OCI-LY1 (cell line): ENCODE results near the gene DLGAP4.

Experiments
- H2AFZ ChIP-seq: fragments of 200-600 bp; sonication (generic), shearing (Covaris generic); 2 replicates; pipeline ENCODE4 v1.6.0; 2014; ENCODE audit warnings: antibody characterized with exemption, mild to moderate bottlenecking, low read length
- H3F3A ChIP-seq: fragments of 200-600 bp; sonication (generic), shearing (Covaris generic); 2 replicates; pipeline ENCODE4 v1.6.0; 2014; ENCODE audit warnings: mild to moderate bottlenecking, antibody characterized with exemption, low read length, moderate library complexity; ENCODE audit not compliant: insufficient read depth
- H3K27ac ChIP-seq: fragments of 200-600 bp; sonication (generic); 2 replicates; pipeline ENCODE4 v1.5.1; 2014; ENCODE audit warnings: low read length, mixed run types, mild to moderate bottlenecking, low read depth; ENCODE audit not compliant: poor library complexity, severe bottlenecking
- H3K27me3 ChIP-seq: fragments of 200-600 bp; sonication (generic); 2 replicates; pipeline ENCODE4 v1.6.0; 2014; ENCODE audit warnings: antibody characterized with exemption, mild to moderate bottlenecking, low read length, moderate library complexity; ENCODE audit not compliant: insufficient read depth
- H3K36me3 ChIP-seq: fragments of 200-600 bp; sonication (generic); 2 replicates; pipeline ENCODE4 v1.6.1; 2014; ENCODE audit warnings: mild to moderate bottlenecking, antibody characterized with exemption, low read length, moderate library complexity, mixed read lengths; ENCODE audit not compliant: insufficient read depth
- H3K4me1 ChIP-seq: fragments of 200-600 bp; sonication (generic); 2 replicates; pipeline ENCODE4 v1.5.1; 2014; ENCODE audit warnings: mild to moderate bottlenecking, low read length, moderate library complexity; ENCODE audit not compliant: insufficient read depth, severe bottlenecking
- H3K4me2 ChIP-seq: fragments of 200-600 bp; sonication (generic), shearing (Covaris generic); 2 replicates; pipeline ENCODE4 v1.6.1; 2014; ENCODE audit warnings: low read length
- H3K4me3 ChIP-seq: fragments of 200-600 bp; sonication (generic); 2 replicates; pipeline ENCODE4 v1.5.1; 2014; ENCODE audit warnings: low read length, low read depth, mild to moderate bottlenecking, mixed read lengths; ENCODE audit not compliant: poor library complexity, severe bottlenecking
- H3K79me2 ChIP-seq: fragments of 200-600 bp; shearing (Covaris generic); 2 replicates; pipeline ENCODE4 v1.6.1; 2016; ENCODE audit warnings: mixed run types, low read length, mixed read lengths; ENCODE audit not compliant: insufficient read depth
- H3K9ac ChIP-seq: fragments of 200-600 bp; sonication (generic), shearing (Covaris generic); 2 replicates; pipeline ENCODE4 v1.6.1; 2014; ENCODE audit warnings: mild to moderate bottlenecking, low read length, mixed read lengths
- H3K9me2 ChIP-seq: fragments of 200-600 bp; sonication (generic), shearing (Covaris generic); 2 replicates; pipeline ENCODE4 v1.6.1; 2014; ENCODE audit warnings: low read depth, mild to moderate bottlenecking, low read length, mixed read lengths
- H3K9me3 ChIP-seq: fragments of 200-600 bp; shearing (Covaris generic); 2 replicates; pipeline ENCODE4 v1.6.1; 2014; ENCODE audit warnings: low read length, mixed read lengths
- H4K20me1 ChIP-seq: fragments of 200-600 bp; sonication (generic), shearing (Covaris generic); 2 replicates; pipeline ENCODE4 v1.6.0; 2016; ENCODE audit warnings: mild to moderate bottlenecking, low read length; ENCODE audit not compliant: insufficient read depth
- CTCF ChIP-seq: fragments of 200-600 bp; sonication (generic), shearing (Covaris generic); IDR thresholded peaks from 2 replicates; pipeline ENCODE4 v1.5.1; 2017; ENCODE audit warnings: mild to moderate bottlenecking, antibody characterized with exemption, low read length, moderate library complexity, mixed read lengths
- EZH2 ChIP-seq: fragments of 200-600 bp; sonication (generic), shearing (Covaris generic); IDR thresholded peaks from 2 replicates; pipeline ENCODE4 v1.8.0; 2017; ENCODE audit warnings: borderline replicate concordance, mixed run types, mild to moderate bottlenecking, antibody characterized with exemption, low read length, moderate library complexity, mixed read lengths

DLGAP4 gene

GRCh38 chr20:36499723-36500501 lies 193.8 kb downstream of the DLGAP4 start:
- Histone ChIP-seq H3K27ac (no peak overlapping the region), H3K36me3 (no peaks in the 10 kb centered on the region), H3K79me2 (no peaks in the 10 kb centered on the region), H3K9ac (no peak overlapping the region), H3K9me2 (no peaks in the 10 kb centered on the region), H3K4me2 (no peak overlapping the region), H4K20me1 (no peaks in the 10 kb centered on the region), H3K27me3 (no peaks in the 10 kb centered on the region), H2AFZ (no peak overlapping the region), H3K4me1 (no peaks in the 10 kb centered on the region), H3F3A (no peaks in the 10 kb centered on the region), H3K9me3 (no peaks in the 10 kb centered on the region), H3K4me3 (no peak overlapping the region)
- TF ChIP-seq EZH2 (no peak), CTCF (no peak)

DNA sequence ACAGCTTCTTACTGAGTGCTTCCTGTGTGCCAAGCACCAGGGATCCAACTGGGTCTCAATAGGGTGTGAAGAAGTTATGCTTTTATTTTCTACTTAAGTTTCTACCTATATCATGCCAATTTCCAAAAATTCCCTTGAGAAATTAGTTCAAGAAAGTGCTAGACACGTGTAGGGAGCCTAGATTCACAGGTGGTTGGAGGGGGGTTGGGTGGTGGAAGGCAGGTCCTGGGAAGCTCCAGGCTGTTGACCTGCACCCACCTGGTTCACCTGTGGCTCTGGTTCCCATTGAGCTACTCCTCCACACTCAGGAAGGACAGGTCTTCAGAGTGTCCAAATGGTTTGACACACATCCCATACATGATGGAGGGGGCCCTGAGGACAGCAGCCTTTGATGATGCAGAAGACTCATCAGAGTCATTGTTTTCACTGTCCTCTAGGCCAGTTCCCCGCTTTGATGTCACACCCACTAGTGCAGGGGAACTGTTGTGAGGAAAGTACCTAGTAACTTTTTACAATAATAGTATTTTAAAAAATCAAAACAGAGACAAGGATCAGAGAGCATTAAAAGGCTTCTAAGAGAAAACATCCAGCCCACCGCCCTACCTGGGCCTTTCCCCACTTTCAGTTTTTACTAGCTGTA lies 195.3 kb downstream of the DLGAP4 start:
- Histone ChIP-seq H3K4me2 (no peak overlapping the region), H3F3A (no peaks in the 10 kb centered on the region), H3K4me3 (no peak overlapping the region), H3K27ac (no peak overlapping the region), H3K79me2 (no peaks in the 10 kb centered on the region), H2AFZ (no peak overlapping the region), H3K27me3 (no peaks in the 10 kb centered on the region), H3K9me2 (no peaks in the 10 kb centered on the region), H3K9me3 (no peaks in the 10 kb centered on the region), H3K4me1 (no peaks in the 10 kb centered on the region), H3K9ac (no peak overlapping the region), H4K20me1 (no peaks in the 10 kb centered on the region), H3K36me3 (no peaks in the 10 kb centered on the region)
- no peak for TF ChIP-seq CTCF
- TF ChIP-seq EZH2 = no peak

DNA sequence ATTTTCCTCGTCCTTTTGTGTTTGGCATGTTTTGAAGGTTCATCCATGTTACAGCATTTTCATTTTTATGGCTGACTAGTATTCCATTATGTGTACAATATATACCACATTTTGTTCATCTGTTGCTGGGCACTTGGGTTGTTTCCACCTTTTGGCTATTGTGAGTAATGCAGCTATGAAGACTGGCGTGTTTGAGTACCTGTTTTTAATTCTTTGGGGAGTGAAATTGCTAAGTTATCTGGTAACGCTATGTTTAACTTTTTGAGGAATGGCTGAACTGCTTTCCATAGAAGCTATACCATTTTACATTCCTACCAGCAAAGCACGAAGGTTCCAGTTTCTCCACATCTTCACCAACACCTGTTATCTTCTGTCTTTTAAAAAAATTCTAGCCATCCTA lies 198.2 kb downstream of the DLGAP4 start:
- TF ChIP-seq EZH2 (no peak), CTCF (peak; percentile 10; the same call in 1 of the 2 replicates)
- H4K20me1 ChIP-seq = no peaks in the 10 kb centered on the region
- H3K79me2 ChIP-seq = no peaks in the 10 kb centered on the region
- no peaks in the 10 kb centered on the region for H3K9me2 ChIP-seq
- no peak overlapping the region for H2AFZ ChIP-seq
- no peaks in the 10 kb centered on the region for H3K4me1 ChIP-seq
- no peak overlapping the region for H3K27ac ChIP-seq
- no peak overlapping the region for H3K9ac ChIP-seq
- no peaks in the 10 kb centered on the region for H3K27me3 ChIP-seq
- no peaks in the 10 kb centered on the region for H3K9me3 ChIP-seq
- H3K4me2 ChIP-seq = no peak overlapping the region
- H3K36me3 ChIP-seq = no peaks in the 10 kb centered on the region
- no peaks in the 10 kb centered on the region for H3F3A ChIP-seq
- no peak overlapping the region for H3K4me3 ChIP-seq
